Spleen (tissue), 11 donors: ENCODE data around the gene NECAB3. TPM values are rescaled to one million over a fixed set of nuclear protein-coding genes. Genes with fewer than 3 reads are reported as not detected.

Experiments
- DNase-seq: peaks from one replicate; pipeline ENCODE4 v3.0.0-alpha.2; 2020
- H3K27ac ChIP-seq, 8 donors: fragments of 200-600 bp; sonication (generic) in 7 of 8; 1 replicate in 4 of 8; 2 replicates in 4 of 8; pipeline versions ENCODE4 v1.5.0 to v1.8.0; 2016 to 2021; ENCODE audit warnings: inconsistent platforms in 4 of 8, mild to moderate bottlenecking in 4 of 8, moderate library complexity in 1 of 8
- H3K27me3 ChIP-seq, 7 donors: fragments of 200-600 bp; sonication (generic) in 6 of 7; replicated peaks in 1 of 7; 1 replicate in 4 of 7; 2 replicates in 3 of 7; pipeline versions ENCODE4 v1.5.0 to v1.8.0; 2016 to 2021; ENCODE audit warnings: inconsistent platforms in 3 of 7, mild to moderate bottlenecking in 1 of 7
- H3K36me3 ChIP-seq, 6 donors: fragments of 200-600 bp; sonication (generic) in 5 of 6; 1 replicate in 4 of 6; 2 replicates in 2 of 6; pipeline versions ENCODE4 v1.5.0 to v1.8.0; 2016 to 2021; ENCODE audit warnings: inconsistent platforms in 2 of 6
- H3K4me1 ChIP-seq, 6 donors: fragments of 200-600 bp; sonication (generic) in 5 of 6; 1 replicate in 3 of 6; 2 replicates in 3 of 6; pipeline versions ENCODE4 v1.5.0 to v1.8.0; 2016 to 2021; ENCODE audit warnings: inconsistent platforms in 3 of 6
- H3K4me3 ChIP-seq, 8 donors: fragments of 200-600 bp; sonication (generic) in 7 of 8; 1 replicate in 4 of 8; 2 replicates in 4 of 8; pipeline versions ENCODE4 v1.5.0 to v1.8.0; 2016 to 2021; ENCODE audit warnings: inconsistent platforms in 4 of 8, mild to moderate bottlenecking in 4 of 8, moderate library complexity in 2 of 8
- H3K9me3 ChIP-seq, 8 donors: fragments of 200-600 bp; sonication (generic) in 7 of 8; 1 replicate in 4 of 8; 2 replicates in 4 of 8; pipeline versions ENCODE4 v1.5.0 to v1.8.0; 2016 to 2021; ENCODE audit warnings: inconsistent platforms in 4 of 8
- POLR2A ChIP-seq, 3 donors: fragments of 450-650 bp; IDR thresholded peaks; one replicate each; pipeline ENCODE4 v1.5.1; 2017; ENCODE audit warnings: antibody characterized with exemption in 3 of 3, mild to moderate bottlenecking in 1 of 3
- POLR2AphosphoS5 ChIP-seq, 3 donors: sonication (generic); formaldehyde crosslinking; IDR thresholded peaks; one replicate each; pipeline ENCODE4 v1.5.1; 2017; ENCODE audit warnings: antibody characterized with exemption in 3 of 3
- WGBS, 5 donors: extraction: QIAGEN DNeasy Blood & Tissue Kit in 3 of 5; methylation state at CpG; one replicate each; pipeline versions ENCODE4 v1.1.5 to v1.1.7; 2013 to 2018; 5-methylcytosine and 5-hydroxymethylcytosine counted together
- intact Hi-C: fragments of 100-400 bp; cut with DNase I; formaldehyde crosslinking; loops from one replicate; pipeline ENCODE4 v1.15.0; 2023; ENCODE audit warnings: low total_unique reads
- polyA plus RNA-seq, 3 donors: library from polyadenylated mRNA; stranded (reverse); fragments of 200-250 nt; gene quantifications; one replicate each; pipeline ENCODE4 v1.2.1, GENCODE V29; 2013
- total RNA-seq, 7 donors: library from RNA; depleted of rRNA in 3 of 7; stranded (reverse); fragments of >200 nt in 3 of 7; fragmentation: NEBNext Ultra II Directional in 4 of 7; extraction: Animal tissue kit (Norgen Biotek cat#: 25700) in 4 of 7; gene quantifications; one replicate each; pipeline versions ENCODE4 v1.1.0 to v1.2.1, GENCODE V29; 2016 to 2021
- TF ChIP-seq, protein P1 (sequence below), 11 experiments: fragments of 200-600 bp in 7 of 11; fragments of 450-650 bp in 4 of 11; sonication (generic) in 4 of 11; IDR thresholded peaks in 8 of 11; conservative IDR thresholded peaks in 3 of 11; 1 replicate in 7 of 11; 2 replicates in 4 of 11; pipeline versions ENCODE4 v1.4.0 to v1.8.0; 2016 to 2021; ENCODE audit warnings: antibody characterized with exemption in 11 of 11, inconsistent platforms in 4 of 11, mild to moderate bottlenecking in 1 of 11
- donor health status: healthy with polysubstance abuse.
- donor health status: DM: no; HTN: no; CAD: no; lungs with moderate emphysema.
- donor health status: DM: no; HTN: no; CAD: no.
- donor health status: Bipolar disorder and iron deficiency.
- donor health status: healthy.
- donor health status: DM: no; HTN: no; CAD: no.
- donor health status: DM: yes; HTN: yes; CAD: no.

The NECAB3 gene
- total and polyA plus RNA-seq, 10 donors = 8.6 to 39.0 (median 18.4) TPM

DNA sequence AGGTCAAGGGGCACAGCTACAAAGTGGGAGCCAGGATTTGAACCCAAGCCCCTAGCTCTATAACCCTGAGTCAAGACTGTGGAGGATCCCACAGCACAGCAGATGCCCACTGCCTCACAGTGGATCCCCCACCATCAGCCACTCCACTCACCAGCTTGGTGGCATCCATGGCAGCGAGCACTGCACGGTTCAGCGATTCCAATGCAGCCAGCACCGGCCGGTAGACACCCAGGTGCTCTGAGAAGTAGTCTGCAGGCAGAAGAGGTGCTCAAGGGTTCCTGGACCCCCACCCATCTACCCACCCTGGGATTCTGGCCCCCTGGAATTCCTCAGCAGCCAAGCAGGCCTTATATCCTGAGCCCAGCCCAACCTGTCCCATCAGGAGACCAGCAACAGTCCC lies 5.0 kb downstream of the NECAB3 start:
- WGBS, 5 donors = 83 to 91% (median 90%) methylated on average over 4 to 5 of the region's 5 CpGs
- intact Hi-C loops = no loop called here
- DNase-seq = no peak
- Histone ChIP-seq H3K27me3 (no peaks in the 10 kb centered on the region), H3K27ac (no peak overlapping the region), H3K4me3 (no peak overlapping the region), H3K4me1 (peaks cover 12 to 70% (median 49%) of the 10 kb centered on the region in 6 donors), H3K9me3 (no peaks in the 10 kb centered on the region), H3K36me3 (peaks cover 0 to 33% (median 0%) of the 10 kb centered on the region in 6 donors)
- no peak for TF ChIP-seq POLR2AphosphoS5 (IDR thresholded peaks at IDR 0.05)
- TF ChIP-seq POLR2A (IDR thresholded peaks at IDR 0.05) = no peak
- TF ChIP-seq, protein P1, sequence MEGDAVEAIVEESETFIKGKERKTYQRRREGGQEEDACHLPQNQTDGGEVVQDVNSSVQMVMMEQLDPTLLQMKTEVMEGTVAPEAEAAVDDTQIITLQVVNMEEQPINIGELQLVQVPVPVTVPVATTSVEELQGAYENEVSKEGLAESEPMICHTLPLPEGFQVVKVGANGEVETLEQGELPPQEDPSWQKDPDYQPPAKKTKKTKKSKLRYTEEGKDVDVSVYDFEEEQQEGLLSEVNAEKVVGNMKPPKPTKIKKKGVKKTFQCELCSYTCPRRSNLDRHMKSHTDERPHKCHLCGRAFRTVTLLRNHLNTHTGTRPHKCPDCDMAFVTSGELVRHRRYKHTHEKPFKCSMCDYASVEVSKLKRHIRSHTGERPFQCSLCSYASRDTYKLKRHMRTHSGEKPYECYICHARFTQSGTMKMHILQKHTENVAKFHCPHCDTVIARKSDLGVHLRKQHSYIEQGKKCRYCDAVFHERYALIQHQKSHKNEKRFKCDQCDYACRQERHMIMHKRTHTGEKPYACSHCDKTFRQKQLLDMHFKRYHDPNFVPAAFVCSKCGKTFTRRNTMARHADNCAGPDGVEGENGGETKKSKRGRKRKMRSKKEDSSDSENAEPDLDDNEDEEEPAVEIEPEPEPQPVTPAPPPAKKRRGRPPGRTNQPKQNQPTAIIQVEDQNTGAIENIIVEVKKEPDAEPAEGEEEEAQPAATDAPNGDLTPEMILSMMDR (IDR thresholded peaks at IDR 0.05 in 8 of 11, conservative IDR thresholded peaks at IDR 0.05 in 3 of 11) = no peak

DNA sequence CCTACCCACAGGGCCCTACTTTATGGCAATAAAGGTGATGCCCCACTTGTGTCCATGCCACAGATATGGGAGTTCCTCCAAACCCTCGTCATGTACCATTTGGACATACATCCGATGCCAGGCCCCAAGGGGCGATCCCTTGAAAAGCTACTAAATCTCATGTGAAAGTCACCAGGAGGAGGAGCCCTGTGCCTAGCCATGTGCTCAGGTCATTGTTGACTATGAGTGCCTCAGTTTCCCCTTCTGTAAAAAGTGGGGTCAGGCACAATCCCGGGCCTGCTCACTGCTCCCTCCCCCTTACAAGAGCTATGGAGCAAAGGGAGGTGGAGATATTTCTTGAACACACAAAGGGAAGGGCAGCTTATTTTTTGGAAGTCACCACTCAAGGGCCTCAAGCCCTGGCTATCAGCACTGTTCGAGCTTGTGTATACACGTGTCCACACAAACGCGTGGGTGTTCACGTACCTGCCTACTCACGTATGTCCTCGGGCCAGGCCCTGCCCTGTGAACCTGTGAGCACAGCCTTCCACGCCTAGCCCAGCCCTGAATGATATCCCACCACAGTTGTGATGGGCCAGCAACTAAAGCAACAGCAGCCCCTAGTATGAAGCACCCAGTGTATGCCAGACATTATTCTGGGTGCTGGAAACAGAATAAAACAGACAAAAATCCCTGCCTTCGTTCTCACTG lies 5.6 kb downstream of the NECAB3 start:
- intact Hi-C loops = no loop called here
- H3K4me1 ChIP-seq = peaks cover 10 to 71% (median 50%) of the 10 kb centered on the region in 6 donors
- DNase-seq = no peak
- H3K9me3 ChIP-seq = no peaks in the 10 kb centered on the region
- H3K4me3 ChIP-seq = peak overlapping the region in 2 of 8 donors; percentile 78 to 89
- H3K27me3 ChIP-seq = no peaks in the 10 kb centered on the region
- 91 to 95% (median 93%) methylated on average over 13 of the region's 13 CpGs for WGBS, 5 donors
- H3K36me3 ChIP-seq = peaks cover 0 to 33% (median 0%) of the 10 kb centered on the region in 6 donors
- peak overlapping the region in 4 of 8 donors; percentile 87 to 94 (median 90) for H3K27ac ChIP-seq
- TF ChIP-seq, protein P1 (IDR thresholded peaks at IDR 0.05 in 8 of 11, conservative IDR thresholded peaks at IDR 0.05 in 3 of 11) = no peak
- TF ChIP-seq POLR2A (IDR thresholded peaks at IDR 0.05) (no peak), POLR2AphosphoS5 (IDR thresholded peaks at IDR 0.05) (no peak)

DNA sequence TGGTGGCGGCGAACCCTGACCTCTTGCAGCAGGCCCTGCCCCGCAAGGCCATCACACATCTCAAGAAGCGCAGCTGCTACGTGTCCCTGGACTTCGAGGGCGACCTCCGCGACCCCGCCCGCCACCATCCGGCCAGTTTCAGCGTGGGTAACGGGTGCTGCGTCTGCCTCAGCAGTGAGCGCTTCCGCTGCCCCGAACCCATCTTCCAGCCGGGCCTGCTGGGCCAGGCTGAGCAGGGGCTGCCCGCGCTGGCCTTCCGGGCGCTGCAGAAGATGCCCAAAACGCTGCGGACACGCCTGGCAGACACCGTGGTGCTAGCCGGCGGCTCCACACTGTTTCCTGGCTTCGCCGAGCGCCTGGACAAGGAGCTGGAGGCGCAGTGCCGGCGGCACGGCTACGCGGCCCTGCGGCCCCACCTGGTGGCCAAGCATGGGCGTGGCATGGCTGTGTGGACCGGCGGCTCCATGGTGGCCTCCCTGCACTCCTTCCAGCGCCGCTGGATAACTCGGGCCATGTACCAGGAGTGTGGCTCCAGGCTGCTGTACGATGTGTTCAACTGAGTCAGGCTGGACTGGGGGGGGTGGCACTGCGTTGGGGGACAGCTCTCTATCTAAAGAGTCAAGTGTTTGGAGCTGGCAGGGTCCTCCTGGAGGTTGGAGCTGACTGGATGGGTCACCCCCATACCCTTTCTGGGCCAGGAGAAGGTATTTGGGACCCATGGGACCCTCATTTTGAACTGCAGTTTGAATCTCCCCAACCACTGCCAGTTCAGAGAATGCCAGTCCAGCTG lies 6.4 kb downstream of the NECAB3 start:
- H3K9me3 ChIP-seq = no peaks in the 10 kb centered on the region
- peaks cover 0 to 33% (median 0%) of the 10 kb centered on the region in 6 donors for H3K36me3 ChIP-seq
- 2 to 44% (median 12%) methylated on average over 11 to 47 of the region's 47 CpGs for WGBS, 5 donors
- peak overlapping the region; percentile 59 to 89 (median 76) for H3K4me3 ChIP-seq
- no peaks in the 10 kb centered on the region for H3K27me3 ChIP-seq
- H3K27ac ChIP-seq = peak overlapping the region; percentile 80 to 94 (median 88)
- peak; percentile 65 to 82 (median 71) for TF ChIP-seq POLR2AphosphoS5 (IDR thresholded peaks at IDR 0.05)
- TF ChIP-seq, protein P1 (IDR thresholded peaks at IDR 0.05 in 8 of 11, conservative IDR thresholded peaks at IDR 0.05 in 3 of 11) = peak; percentile 90 to 98 (median 96)
- TF ChIP-seq POLR2A (IDR thresholded peaks at IDR 0.05) = no peak
- DNase-seq = peak; percentile 98
- intact Hi-C loops = no loop called here
- peaks cover 5 to 70% (median 48%) of the 10 kb centered on the region in 6 donors for H3K4me1 ChIP-seq

DNA sequence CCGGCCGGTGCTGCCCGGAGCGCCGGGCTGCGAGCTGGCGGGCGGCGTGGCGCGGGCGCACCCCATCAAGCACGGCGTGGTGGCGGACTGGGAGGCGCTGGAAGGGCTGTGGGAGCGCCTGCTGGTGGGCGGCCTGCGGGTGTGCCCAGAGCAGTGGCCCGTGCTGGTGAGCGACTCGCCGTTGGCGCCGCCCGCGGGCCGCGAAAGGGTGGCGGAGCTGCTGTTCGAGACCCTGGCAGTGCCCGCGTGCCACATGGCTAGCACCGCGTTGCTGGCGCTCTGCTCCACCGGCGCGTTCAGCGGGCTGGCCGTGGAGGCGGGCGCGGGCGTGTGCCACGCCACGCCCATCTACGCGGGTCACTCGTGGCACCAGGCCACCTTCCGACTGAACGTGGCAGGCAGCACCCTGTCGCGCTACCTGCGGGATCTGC lies 7.0 kb downstream of the NECAB3 start:
- intact Hi-C loops = no loop called here

More for the DNA sequence above, 7.0 kb downstream of the NECAB3 start:
- no peaks in the 10 kb centered on the region for H3K9me3 ChIP-seq
- peaks cover 0 to 33% (median 0%) of the 10 kb centered on the region in 6 donors for H3K36me3 ChIP-seq
- peak overlapping the region; percentile 80 to 94 (median 88) for H3K27ac ChIP-seq
- WGBS, 5 donors = 1 to 69% (median 6%) methylated on average over 17 to 55 of the region's 55 CpGs
- DNase-seq = peak; percentile 92
- H3K27me3 ChIP-seq = no peaks in the 10 kb centered on the region
- peak overlapping the region; percentile 59 to 89 (median 76) for H3K4me3 ChIP-seq
- H3K4me1 ChIP-seq = peaks cover 5 to 70% (median 46%) of the 10 kb centered on the region in 6 donors
- TF ChIP-seq POLR2A (IDR thresholded peaks at IDR 0.05) (no peak), POLR2AphosphoS5 (IDR thresholded peaks at IDR 0.05) (no peak)
- TF ChIP-seq, protein P1 (IDR thresholded peaks at IDR 0.05 in 8 of 11, conservative IDR thresholded peaks at IDR 0.05 in 3 of 11) = no peak
